ENCODE data around the gene CAMTA1.

GRCh38 chr1:7022058-7022457 lies 236.8 kb downstream of the CAMTA1 start:
- TF ChIP-seq CTCF (IDR thresholded peaks at IDR 0.05 in 2 of 3, conservative IDR thresholded peaks at IDR 0.05 in 1 of 3; ENCODE audit: borderline replicate concordance in 1 of 3, insufficient read depth in 1 of 3, low read depth in 2 of 3, low read length in 2 of 3): no peak
- no peak for TF ChIP-seq MAX (IDR thresholded peaks at IDR 0.05)

All from HCT116 (cell line).